MCF 10A (cell line): ENCODE measurements around the gene CCDC59. TPM values are rescaled to one million over a fixed set of nuclear protein-coding genes. Genes with fewer than 3 reads are reported as not detected.
"Not testable (repeated sequence)": the region's sequence is repeated elsewhere in the genome, so short reads cannot be mapped to it uniquely, and the experiment has no call there.

Source experiments
- BruUV-seq: library from RNA; stranded (reverse); fragments of 400-500 nt; replicated peaks from 2 replicates; lab custom pipeline; 2021; lab: Mats Ljungman, UMichigan
- CTCF ChIA-PET: fragments of 300-600 bp; sonication (Branson Sonifier 250); formaldehyde crosslinking; extraction: SDS; loops from one replicate; lab custom pipeline; 2021; ENCODE audit warnings: antibody characterized with exemption, inconsistent platforms; lab: Yijun Ruan, JAX
- POLR2A ChIA-PET: fragments of 300-600, 350-650 bp; sonication (Branson Sonifier 250); formaldehyde crosslinking; extraction: SDS; loops from one replicate; lab custom pipeline; 2020; ENCODE audit warnings: antibody characterized with exemption, inconsistent platforms; lab: Yijun Ruan, JAX
- DNase-seq: peaks from one replicate; pipeline ENCODE4 v3.0.0-alpha.2; 2018; ENCODE audit not compliant: unreplicated experiment
- H3K27ac Mint-ChIP-seq: one replicate; pipeline ENCODE4 v1.8.0; 2022; ENCODE audit warnings: mild to moderate bottlenecking, low read depth, mixed read lengths; ENCODE audit not compliant: unreplicated experiment
- H3K27me3 Mint-ChIP-seq: one replicate; pipeline ENCODE4 v1.8.0; 2022; ENCODE audit warnings: mixed read lengths; ENCODE audit not compliant: insufficient read depth, unreplicated experiment
- H3K36me3 Mint-ChIP-seq: one replicate; pipeline ENCODE4 v1.8.0; 2022; ENCODE audit warnings: mild to moderate bottlenecking, moderate library complexity, mixed read lengths; ENCODE audit not compliant: insufficient read depth, unreplicated experiment
- H3K4me1 Mint-ChIP-seq: one replicate; pipeline ENCODE4 v1.8.0; 2022; ENCODE audit warnings: mixed read lengths; ENCODE audit not compliant: insufficient read depth, unreplicated experiment
- H3K4me3 Mint-ChIP-seq: one replicate; pipeline ENCODE4 v1.8.0; 2022; ENCODE audit warnings: mild to moderate bottlenecking, moderate library complexity, mixed read lengths; ENCODE audit not compliant: unreplicated experiment
- H3K9me3 Mint-ChIP-seq: one replicate; pipeline ENCODE4 v1.8.0; 2022; ENCODE audit warnings: mixed read lengths; ENCODE audit not compliant: unreplicated experiment
- intact Hi-C: fragments of 100-400 bp; cut with micrococcal nuclease; formaldehyde crosslinking; loops from 2 replicates; pipeline ENCODE4 v1.14.1; 2022
- total RNA-seq: library from RNA; stranded (reverse); gene quantifications from 2 replicates; pipeline ENCODE4 v1.2.3, GENCODE V29; 2022
- TF ChIP-seq, protein P1 (sequence below): fragments of 200-600 bp; IDR thresholded peaks from one replicate; pipeline ENCODE4 v1.8.0; 2022; ENCODE audit warnings: antibody characterized with exemption, mild to moderate bottlenecking; ENCODE audit not compliant: unreplicated experiment

Gene CCDC59
- total RNA-seq, 1 experiment from 2014 or later: 85.7 TPM

DNA sequence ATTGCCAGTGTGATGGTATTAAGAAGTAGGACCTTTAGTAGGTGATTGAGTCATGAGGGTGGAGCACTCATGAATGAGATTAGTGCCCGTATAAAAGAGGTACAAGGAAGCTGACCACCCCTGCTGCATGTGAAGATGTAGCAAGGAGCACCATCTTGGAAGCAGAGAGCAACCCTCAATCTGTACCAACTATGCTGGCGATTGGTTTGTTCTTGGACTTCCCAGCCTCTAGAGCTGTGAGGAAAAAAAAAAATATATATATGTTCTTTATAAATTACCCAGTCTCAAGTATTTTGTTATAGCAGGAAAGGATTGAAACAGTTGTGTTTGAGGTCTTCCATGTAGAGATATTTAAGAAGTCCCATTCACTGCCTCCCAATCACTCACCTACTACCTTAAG is 17.0 kb upstream of the CCDC59 start:
- Mint-ChIP-seq H3K9me3 (peaks cover 7% of the 10 kb centered on the region), H3K36me3 (peaks cover 11% of the 10 kb centered on the region), H3K27ac (no peak overlapping the region), H3K4me3 (no peak overlapping the region), H3K27me3 (no peaks in the 10 kb centered on the region), H3K4me1 (no peaks in the 10 kb centered on the region)
- intact Hi-C loops: no loop called here
- DNase-seq: no peak
- CTCF ChIA-PET: interaction anchor here (1.3 to 1.4 kb wide), 2 partner anchors 9 to 311 kb away, joined by 3 to 4 read pairs; no protein-coding TSS in a partner anchor
- TF ChIP-seq, protein P1, sequence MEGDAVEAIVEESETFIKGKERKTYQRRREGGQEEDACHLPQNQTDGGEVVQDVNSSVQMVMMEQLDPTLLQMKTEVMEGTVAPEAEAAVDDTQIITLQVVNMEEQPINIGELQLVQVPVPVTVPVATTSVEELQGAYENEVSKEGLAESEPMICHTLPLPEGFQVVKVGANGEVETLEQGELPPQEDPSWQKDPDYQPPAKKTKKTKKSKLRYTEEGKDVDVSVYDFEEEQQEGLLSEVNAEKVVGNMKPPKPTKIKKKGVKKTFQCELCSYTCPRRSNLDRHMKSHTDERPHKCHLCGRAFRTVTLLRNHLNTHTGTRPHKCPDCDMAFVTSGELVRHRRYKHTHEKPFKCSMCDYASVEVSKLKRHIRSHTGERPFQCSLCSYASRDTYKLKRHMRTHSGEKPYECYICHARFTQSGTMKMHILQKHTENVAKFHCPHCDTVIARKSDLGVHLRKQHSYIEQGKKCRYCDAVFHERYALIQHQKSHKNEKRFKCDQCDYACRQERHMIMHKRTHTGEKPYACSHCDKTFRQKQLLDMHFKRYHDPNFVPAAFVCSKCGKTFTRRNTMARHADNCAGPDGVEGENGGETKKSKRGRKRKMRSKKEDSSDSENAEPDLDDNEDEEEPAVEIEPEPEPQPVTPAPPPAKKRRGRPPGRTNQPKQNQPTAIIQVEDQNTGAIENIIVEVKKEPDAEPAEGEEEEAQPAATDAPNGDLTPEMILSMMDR: no peak
- no TSS peak for BruUV-seq
- POLR2A ChIA-PET: no interaction called here

DNA sequence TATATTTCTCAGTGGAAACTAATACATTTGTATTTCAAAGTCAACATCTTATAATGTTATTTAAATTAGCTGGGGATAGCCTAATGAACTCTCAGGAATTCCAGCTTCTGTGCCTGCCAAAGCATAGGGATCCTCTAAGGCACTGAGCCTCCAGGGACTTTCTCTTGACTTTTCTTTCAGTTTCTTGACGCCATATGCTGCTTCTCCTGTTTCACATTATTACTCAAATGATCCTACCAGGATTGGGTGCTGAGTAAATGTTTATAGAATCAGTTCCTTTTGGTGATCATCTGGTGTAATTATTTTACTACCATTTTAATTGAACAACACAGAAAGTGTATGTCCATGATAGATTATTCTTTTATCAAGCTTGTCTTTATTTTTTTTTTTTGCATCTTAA is 8.0 kb upstream of the CCDC59 start:
- intact Hi-C loops: no loop called here
- POLR2A ChIA-PET: no interaction called here
- BruUV-seq: no TSS peak
- TF ChIP-seq, protein P1: no peak
- peaks cover 12% of the 10 kb centered on the region for H3K36me3 Mint-ChIP-seq
- no peak overlapping the region for H3K27ac Mint-ChIP-seq
- no peaks in the 10 kb centered on the region for H3K4me1 Mint-ChIP-seq
- H3K9me3 Mint-ChIP-seq: peaks cover 13% of the 10 kb centered on the region
- no peak overlapping the region for H3K4me3 Mint-ChIP-seq
- no peak for DNase-seq
- CTCF ChIA-PET: interaction anchor here (0.7 to 1.3 kb wide), 2 partner anchors 9 to 62 kb away, joined by 3 read pairs; no protein-coding TSS in a partner anchor
- H3K27me3 Mint-ChIP-seq: no peaks in the 10 kb centered on the region

DNA sequence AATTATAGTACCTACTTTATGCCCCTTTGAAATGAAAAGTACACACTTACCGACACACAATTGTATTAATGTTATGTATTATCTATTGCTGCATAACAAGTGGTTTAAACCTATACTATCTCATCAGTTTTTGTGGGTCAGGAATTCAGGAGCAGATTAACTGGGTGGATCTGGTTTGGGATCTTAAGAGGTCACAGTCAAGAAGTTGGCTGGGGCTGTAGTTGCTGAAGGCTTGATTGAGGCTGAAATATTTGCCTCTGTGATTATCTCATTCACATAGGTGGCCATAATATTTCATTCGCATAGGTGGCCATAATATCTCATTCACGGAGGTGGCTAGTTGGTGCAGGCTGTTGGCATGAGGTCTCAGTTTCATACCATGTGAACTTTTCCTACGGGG is 5.8 kb upstream of the CCDC59 start:
- H3K27me3 Mint-ChIP-seq: no peaks in the 10 kb centered on the region
- no peak overlapping the region for H3K4me3 Mint-ChIP-seq
- intact Hi-C loops: no loop called here
- no TSS peak for BruUV-seq
- ChIA-PET POLR2A (no interaction called here), CTCF (no interaction called here)
- no peak for DNase-seq
- H3K9me3 Mint-ChIP-seq: peaks cover 2% of the 10 kb centered on the region
- TF ChIP-seq, protein P1: no peak
- H3K27ac Mint-ChIP-seq: no peak overlapping the region
- H3K36me3 Mint-ChIP-seq: peaks cover 6% of the 10 kb centered on the region
- H3K4me1 Mint-ChIP-seq: no peaks in the 10 kb centered on the region

DNA sequence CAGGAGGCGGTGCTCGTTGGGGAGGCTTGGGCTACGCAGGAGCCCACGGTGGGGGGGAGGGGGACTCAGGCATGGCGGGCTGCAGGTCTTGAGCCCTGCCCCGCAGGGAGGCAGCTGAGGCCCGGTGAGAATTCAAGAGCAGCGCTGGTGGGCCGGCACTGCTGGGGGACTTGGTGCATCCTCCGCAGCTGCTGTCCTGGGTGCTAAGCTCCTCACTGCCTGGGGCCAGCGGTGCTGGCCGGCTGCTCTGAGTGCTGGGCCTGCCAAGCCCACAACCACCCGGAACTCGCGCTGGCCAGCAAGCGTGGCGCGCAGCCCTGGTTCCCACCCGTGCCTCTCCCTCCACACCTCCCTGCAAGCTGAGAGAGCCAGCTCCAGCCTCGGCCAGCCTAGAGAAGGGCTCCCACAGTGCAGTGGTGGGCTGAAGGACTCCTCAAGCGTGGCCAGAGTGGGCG is 3.3 kb upstream of the CCDC59 start:
- no peaks in the 10 kb centered on the region for H3K4me1 Mint-ChIP-seq
- BruUV-seq: no TSS peak
- ChIA-PET CTCF (interaction anchor here (0.6 to 1.2 kb wide), 2 partner anchors 50 to 81 kb away, joined by 3 read pairs; no protein-coding TSS in a partner anchor), POLR2A (no interaction called here)
- H3K27me3 Mint-ChIP-seq: no peaks in the 10 kb centered on the region
- H3K9me3 Mint-ChIP-seq: no peaks in the 10 kb centered on the region
- no peak overlapping the region for H3K27ac Mint-ChIP-seq
- TF ChIP-seq, protein P1: no peak
- H3K4me3 Mint-ChIP-seq: no peak overlapping the region
- intact Hi-C loops: no loop called here
- DNase-seq: no peak
- H3K36me3 Mint-ChIP-seq: peaks cover 21% of the 10 kb centered on the region

DNA sequence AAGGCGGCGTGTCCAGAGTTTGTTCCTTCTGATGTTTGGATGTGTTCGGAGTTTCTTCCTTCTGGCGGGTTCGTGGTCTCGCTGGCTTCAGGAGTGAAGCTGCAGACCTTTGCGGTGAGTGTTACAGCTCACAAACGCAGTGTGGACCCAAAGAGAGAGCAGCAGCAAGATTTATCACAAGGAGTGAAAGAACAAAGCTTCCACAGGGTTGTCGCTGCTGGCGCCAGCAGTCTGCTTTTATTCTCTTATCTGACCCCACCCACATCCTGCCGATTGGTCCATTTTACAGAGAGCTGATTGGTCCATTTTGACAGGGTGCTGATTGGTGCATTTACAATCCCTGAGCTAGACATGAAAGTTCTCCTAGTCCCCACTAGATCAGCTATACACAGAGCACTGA is 2.6 kb upstream of the CCDC59 start:
- H3K4me1 Mint-ChIP-seq, H3K27me3 Mint-ChIP-seq, H3K4me3 Mint-ChIP-seq, DNase-seq, intact Hi-C loops, POLR2A ChIA-PET, BruUV-seq, H3K27ac Mint-ChIP-seq, H3K9me3 Mint-ChIP-seq: not testable (repeated sequence)
- CTCF ChIA-PET: interaction anchor here (0.6 to 3.3 kb wide), 7 partner anchors 8 to 1496 kb away, joined by 3 to 23 read pairs (median 3); no protein-coding TSS in a partner anchor
- peaks cover 26% of the 10 kb centered on the region for H3K36me3 Mint-ChIP-seq
